ENCODE results near the gene NCDN.

Gene NCDN

DNA sequence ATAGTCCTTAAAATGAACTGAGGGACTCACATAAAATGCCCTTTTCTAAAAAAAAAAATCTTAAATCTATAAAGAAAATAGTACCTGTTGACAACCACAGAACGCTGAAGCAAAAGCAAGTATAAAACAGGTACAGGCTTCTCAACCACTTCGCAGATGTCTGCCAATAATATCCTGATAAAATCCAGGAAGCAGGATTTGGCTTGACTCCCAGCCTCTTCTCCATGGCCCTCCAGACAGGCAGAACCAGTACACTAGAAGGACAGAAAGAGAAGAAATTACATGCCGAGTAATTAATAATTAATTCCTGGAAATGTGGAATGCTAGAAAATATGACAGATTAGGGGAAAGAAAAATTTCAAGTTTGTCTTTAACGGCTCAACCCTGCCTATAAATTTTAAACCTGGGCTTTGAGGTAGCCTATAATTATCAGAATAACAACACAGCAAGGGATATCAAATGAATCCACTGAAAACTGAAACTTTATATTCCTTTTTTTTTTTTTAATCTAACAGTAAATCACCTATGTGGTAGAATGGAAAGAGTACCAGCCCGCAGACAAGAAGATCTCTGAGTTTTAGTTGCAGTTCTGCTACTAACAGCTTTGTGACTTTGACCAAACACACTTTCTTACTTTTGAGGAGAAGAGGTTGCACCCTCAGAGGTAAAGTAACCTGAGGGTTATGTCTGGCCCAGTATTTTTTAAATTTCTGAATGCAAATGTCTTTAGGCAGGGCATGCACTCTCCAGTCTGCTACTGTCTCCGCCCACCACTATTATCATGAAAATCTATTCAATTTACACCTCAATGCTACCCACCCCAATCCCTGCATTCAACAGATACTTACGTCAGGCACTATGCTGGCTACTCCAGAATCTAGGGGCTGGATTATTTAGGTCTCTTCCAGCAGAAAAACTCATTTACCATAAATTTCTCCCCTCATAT, 3.1 kb upstream of the NCDN start:
- peaks cover 40% of the 10 kb centered on the region for H3K4me1 ChIP-seq (ENCODE audit: control insufficient read depth, insufficient read depth, low read length)
- no peaks in the 10 kb centered on the region for H3K9me3 ChIP-seq (ENCODE audit: control insufficient read depth, insufficient read depth, low read length)
- H3K4me3 ChIP-seq (ENCODE audit: low read depth, low read length), result peak overlapping the region; percentile 83
- no peaks in the 10 kb centered on the region for H3K27me3 ChIP-seq (ENCODE audit: control insufficient read depth, insufficient read depth, low read length)
- peaks cover 44% of the 10 kb centered on the region for H3K36me3 ChIP-seq (ENCODE audit: control insufficient read depth, insufficient read depth, low read length)
- peak overlapping the region; percentile 52 for H3K9ac ChIP-seq (ENCODE audit: low read depth, low read length)
- H3K27ac ChIP-seq (ENCODE audit: low read depth, low read length), result peak overlapping the region; percentile 99

DNA sequence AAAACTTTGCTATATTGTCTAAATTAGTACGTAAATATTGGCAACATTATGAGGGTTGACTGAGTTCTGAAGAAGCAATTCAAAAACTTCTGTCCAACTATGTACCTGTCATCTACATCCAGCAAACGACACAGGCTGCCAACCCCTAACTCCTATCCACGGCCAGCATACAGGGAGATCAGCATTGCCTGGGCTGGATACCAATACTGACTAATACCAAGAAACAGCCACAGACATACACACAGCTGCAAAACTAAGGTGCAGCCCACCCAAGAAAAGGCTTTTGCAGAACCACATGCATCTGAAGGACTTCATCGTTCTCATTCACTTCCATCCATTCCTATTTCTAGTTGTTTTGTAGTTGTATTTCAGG, 2.4 kb upstream of the NCDN start:
- Histone ChIP-seq H3K27me3 (ENCODE audit: control insufficient read depth, insufficient read depth, low read length) (no peaks in the 10 kb centered on the region), H3K9me3 (ENCODE audit: control insufficient read depth, insufficient read depth, low read length) (no peaks in the 10 kb centered on the region), H3K4me3 (ENCODE audit: low read depth, low read length) (peak overlapping the region; percentile 83), H3K36me3 (ENCODE audit: control insufficient read depth, insufficient read depth, low read length) (peaks cover 40% of the 10 kb centered on the region), H3K9ac (ENCODE audit: low read depth, low read length) (no peak overlapping the region), H3K4me1 (ENCODE audit: control insufficient read depth, insufficient read depth, low read length) (peaks cover 40% of the 10 kb centered on the region), H3K27ac (ENCODE audit: low read depth, low read length) (peak overlapping the region; percentile 99)

DNA sequence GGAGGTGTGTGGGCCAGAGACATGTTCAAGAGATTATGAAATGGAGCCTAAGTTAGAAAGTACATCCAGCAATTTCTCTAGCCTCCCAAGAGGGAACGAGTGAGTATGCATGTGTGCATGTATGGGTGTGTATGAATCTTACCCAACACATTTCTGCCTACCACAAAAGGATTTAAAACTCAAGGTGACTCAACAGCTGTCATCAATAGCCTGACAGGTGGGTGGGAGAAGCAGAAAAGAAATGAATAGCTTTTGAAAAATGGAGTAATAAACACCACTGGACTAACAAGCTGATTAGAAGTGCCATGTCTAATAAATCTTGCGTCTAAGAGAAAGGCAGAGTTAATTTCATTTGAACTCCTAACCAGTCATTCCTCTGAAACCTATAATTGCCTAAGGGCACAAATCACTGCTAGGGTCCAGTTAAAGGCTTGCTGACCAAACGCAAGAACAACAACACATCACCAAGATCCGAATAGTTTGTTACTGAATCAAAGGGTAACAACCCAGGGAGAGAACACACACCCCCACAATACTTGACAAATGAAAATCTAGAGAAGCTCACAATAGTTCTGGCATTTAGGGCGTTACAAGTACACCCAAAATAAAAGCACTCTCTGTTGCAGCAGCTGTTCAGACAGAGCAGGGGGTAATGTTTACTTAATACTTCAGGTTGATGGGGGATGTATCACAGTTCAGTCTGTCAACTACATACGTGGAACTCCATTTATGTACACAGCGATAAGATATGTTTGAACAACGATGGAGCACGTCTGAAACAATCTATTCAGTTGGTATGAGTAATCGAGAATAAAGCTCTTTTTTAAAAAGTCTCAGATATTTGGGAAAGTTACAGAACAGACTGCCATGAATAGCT, 1.8 kb upstream of the NCDN start:
- peaks cover 40% of the 10 kb centered on the region for H3K4me1 ChIP-seq (ENCODE audit: control insufficient read depth, insufficient read depth, low read length)
- H3K27me3 ChIP-seq (ENCODE audit: control insufficient read depth, insufficient read depth, low read length), result no peaks in the 10 kb centered on the region
- H3K9ac ChIP-seq (ENCODE audit: low read depth, low read length), result no peak overlapping the region
- no peaks in the 10 kb centered on the region for H3K9me3 ChIP-seq (ENCODE audit: control insufficient read depth, insufficient read depth, low read length)
- peak overlapping the region; percentile 83 for H3K4me3 ChIP-seq (ENCODE audit: low read depth, low read length)
- peaks cover 40% of the 10 kb centered on the region for H3K36me3 ChIP-seq (ENCODE audit: control insufficient read depth, insufficient read depth, low read length)
- H3K27ac ChIP-seq (ENCODE audit: low read depth, low read length), result peak overlapping the region; percentile 99

DNA sequence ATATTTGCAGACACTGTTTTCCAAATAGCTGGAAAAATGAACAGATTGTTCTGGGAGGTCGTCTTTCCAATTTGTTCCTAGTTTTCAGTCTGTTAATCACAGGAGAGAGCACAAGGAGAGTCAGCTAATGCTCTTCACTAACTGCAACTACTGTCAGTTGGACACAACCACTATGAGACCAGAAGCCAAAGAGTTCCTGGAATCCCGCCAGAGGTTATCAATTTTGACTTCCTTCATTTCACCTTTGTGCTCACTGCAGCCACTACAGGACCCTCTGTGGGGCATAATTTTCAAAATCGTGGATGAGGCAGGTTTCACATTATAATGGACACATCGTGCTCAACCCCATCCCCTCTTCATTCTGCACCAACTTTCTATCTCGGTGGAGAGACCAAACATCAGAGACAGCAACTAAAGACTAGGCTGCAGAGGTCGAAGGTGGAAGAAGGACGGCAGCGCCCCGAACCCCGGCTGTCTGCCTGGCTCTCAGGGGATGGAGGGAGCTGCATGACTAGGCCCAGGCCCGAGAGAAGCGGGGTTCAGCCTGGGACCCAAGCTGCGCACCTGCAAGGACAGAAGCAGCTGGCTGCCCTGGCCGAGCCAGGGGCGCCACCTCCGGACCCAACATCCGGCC, 998 bp upstream of the NCDN start:
- H3K4me1 ChIP-seq (ENCODE audit: control insufficient read depth, insufficient read depth, low read length), result peaks cover 40% of the 10 kb centered on the region
- peak overlapping the region; percentile 99 for H3K27ac ChIP-seq (ENCODE audit: low read depth, low read length)
- peak overlapping the region; percentile 83 for H3K4me3 ChIP-seq (ENCODE audit: low read depth, low read length)
- H3K36me3 ChIP-seq (ENCODE audit: control insufficient read depth, insufficient read depth, low read length), result peaks cover 42% of the 10 kb centered on the region
- no peaks in the 10 kb centered on the region for H3K9me3 ChIP-seq (ENCODE audit: control insufficient read depth, insufficient read depth, low read length)
- H3K9ac ChIP-seq (ENCODE audit: low read depth, low read length), result peak overlapping the region; percentile 94
- H3K27me3 ChIP-seq (ENCODE audit: control insufficient read depth, insufficient read depth, low read length), result no peaks in the 10 kb centered on the region

DNA sequence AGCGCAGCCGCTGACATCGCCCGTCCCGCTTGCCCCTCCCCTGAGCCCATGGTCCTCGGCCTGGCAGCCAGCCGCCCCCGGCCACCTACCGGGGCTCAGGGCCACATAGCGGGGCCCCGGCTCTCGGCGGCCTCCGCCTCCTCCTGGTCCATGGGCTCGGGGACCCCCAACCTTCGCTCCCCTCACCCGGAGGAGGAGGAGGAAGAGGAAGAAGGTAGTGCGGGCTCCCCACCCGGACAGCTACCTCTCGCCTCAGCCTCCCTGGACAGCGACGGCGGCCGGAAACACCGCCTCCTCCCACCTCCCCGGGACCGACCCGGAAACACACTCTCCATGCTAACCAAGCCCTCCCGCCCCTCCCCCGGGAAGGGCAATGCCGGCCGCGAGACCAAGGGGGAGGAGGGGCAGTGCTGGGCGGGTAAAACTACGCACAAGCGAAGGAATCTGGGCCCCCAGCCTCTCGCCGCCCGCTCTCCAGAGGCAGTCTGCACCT, 435 bp upstream of the NCDN start, which contains the start of gene KIAA0319L:
Gene KIAA0319L, minus strand, starts transcription at position 286 of the 493 bp plus-strand sequence. CDS start 2,912 bp downstream, outside the sequence.
- Histone ChIP-seq H3K27ac (ENCODE audit: low read depth, low read length) (peak within 1 kb of the TSS; percentile 99), H3K27me3 (ENCODE audit: control insufficient read depth, insufficient read depth, low read length) (no peaks in the 10 kb centered on the region), H3K9ac (ENCODE audit: low read depth, low read length) (peak within 1 kb of the TSS; percentile 94), H3K36me3 (ENCODE audit: control insufficient read depth, insufficient read depth, low read length) (peaks cover 42% of the 10 kb centered on the region), H3K4me1 (ENCODE audit: control insufficient read depth, insufficient read depth, low read length) (peaks cover 40% of the 10 kb centered on the region), H3K9me3 (ENCODE audit: control insufficient read depth, insufficient read depth, low read length) (no peaks in the 10 kb centered on the region), H3K4me3 (ENCODE audit: low read depth, low read length) (peak within 1 kb of the TSS; percentile 83)

DNA sequence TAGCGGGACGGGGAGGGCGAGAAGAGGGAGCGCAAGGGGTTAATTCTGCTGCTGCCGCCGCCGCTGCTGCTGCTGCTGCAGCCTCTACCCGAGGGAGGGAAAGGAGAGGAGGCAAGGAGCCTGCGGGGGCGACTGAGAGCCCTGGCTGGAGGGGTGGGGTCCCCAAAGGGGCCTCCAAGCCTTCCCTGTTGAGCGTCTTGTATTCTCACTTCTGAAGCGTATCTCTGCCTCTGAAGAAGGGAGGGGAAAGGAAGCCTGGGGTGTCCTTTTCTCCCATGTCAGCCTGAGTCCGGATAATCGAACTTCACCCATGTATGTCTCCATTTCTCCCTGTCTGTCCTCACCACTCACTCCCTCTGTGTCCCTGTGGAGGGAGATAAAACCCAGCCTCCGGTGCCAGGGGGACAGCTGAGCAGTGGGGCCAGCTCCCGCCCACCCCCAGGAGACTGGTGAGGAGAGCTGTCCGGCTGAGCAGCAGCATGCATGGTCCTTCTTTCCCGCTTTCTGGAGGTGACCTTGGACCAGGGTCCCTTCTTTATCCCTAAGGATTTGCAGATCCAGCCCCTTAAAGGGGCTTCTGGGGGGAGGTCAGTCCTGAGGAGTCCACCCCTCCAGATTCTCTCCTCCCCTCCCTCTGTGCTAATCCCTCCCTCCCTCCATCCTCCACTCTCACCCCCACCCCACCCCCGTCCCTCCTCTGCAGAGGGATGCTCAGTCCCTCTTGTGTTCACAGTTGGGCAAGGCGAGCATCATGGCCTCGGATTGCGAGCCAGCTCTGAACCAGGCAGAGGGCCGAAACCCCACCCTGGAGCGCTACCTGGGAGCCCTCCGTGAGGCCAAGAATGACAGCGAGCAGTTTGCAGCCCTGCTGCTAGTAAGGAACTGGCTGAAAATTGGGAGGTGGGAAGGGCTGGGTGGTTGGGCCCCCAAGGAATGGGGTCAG, 1.0 kb downstream of the NCDN start:
- H3K27ac ChIP-seq (ENCODE audit: low read depth, low read length), result peak overlapping the region; percentile 99
- no peaks in the 10 kb centered on the region for H3K9me3 ChIP-seq (ENCODE audit: control insufficient read depth, insufficient read depth, low read length)

DNA sequence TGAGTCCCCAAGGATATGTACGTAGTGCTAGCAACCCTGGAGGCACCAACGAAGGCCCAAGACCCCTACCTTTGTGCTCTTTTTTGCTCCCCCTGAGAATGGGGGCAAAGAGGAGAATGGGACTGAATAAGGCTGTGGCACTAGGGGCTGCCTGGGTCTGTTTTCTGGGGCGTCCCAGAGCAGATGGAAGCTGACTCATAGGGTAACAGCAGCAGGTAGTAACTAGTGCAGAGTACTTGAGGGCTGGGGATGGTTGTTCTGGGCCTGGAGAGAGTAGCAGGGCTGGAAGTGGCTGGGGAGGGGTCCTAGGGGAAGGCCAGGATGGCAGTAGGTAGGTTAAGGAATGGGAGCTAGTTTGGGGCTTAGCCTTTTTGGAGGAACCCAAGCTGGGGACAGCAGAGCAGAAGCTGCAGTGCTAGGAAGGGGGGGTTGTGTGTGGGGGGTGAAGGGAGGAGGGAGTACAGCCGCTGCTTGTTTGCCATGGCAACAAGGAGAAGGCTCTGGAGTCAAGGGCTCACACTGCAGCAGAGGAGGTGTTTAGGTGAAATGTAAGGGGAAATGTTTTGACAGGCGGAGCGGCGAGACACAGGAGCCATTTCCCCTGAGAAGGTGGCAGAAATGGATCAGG, 1.8 kb downstream of the NCDN start:
- Histone ChIP-seq H3K4me3 (ENCODE audit: low read depth, low read length) (no peak overlapping the region), H3K9me3 (ENCODE audit: control insufficient read depth, insufficient read depth, low read length) (no peaks in the 10 kb centered on the region), H3K9ac (ENCODE audit: low read depth, low read length) (no peak overlapping the region), H3K4me1 (ENCODE audit: control insufficient read depth, insufficient read depth, low read length) (peaks cover 27% of the 10 kb centered on the region), H3K36me3 (ENCODE audit: control insufficient read depth, insufficient read depth, low read length) (peaks cover 46% of the 10 kb centered on the region), H3K27ac (ENCODE audit: low read depth, low read length) (no peak overlapping the region), H3K27me3 (ENCODE audit: control insufficient read depth, insufficient read depth, low read length) (no peaks in the 10 kb centered on the region)

More for the DNA sequence above, 1.0 kb downstream of the NCDN start:
- Histone ChIP-seq H3K4me3 (ENCODE audit: low read depth, low read length) (peak overlapping the region; percentile 83), H3K36me3 (ENCODE audit: control insufficient read depth, insufficient read depth, low read length) (peaks cover 42% of the 10 kb centered on the region), H3K27me3 (ENCODE audit: control insufficient read depth, insufficient read depth, low read length) (no peaks in the 10 kb centered on the region), H3K4me1 (ENCODE audit: control insufficient read depth, insufficient read depth, low read length) (peaks cover 35% of the 10 kb centered on the region), H3K9ac (ENCODE audit: low read depth, low read length) (peak overlapping the region; percentile 94; the same call in 1 of the 2 replicates)

DNA sequence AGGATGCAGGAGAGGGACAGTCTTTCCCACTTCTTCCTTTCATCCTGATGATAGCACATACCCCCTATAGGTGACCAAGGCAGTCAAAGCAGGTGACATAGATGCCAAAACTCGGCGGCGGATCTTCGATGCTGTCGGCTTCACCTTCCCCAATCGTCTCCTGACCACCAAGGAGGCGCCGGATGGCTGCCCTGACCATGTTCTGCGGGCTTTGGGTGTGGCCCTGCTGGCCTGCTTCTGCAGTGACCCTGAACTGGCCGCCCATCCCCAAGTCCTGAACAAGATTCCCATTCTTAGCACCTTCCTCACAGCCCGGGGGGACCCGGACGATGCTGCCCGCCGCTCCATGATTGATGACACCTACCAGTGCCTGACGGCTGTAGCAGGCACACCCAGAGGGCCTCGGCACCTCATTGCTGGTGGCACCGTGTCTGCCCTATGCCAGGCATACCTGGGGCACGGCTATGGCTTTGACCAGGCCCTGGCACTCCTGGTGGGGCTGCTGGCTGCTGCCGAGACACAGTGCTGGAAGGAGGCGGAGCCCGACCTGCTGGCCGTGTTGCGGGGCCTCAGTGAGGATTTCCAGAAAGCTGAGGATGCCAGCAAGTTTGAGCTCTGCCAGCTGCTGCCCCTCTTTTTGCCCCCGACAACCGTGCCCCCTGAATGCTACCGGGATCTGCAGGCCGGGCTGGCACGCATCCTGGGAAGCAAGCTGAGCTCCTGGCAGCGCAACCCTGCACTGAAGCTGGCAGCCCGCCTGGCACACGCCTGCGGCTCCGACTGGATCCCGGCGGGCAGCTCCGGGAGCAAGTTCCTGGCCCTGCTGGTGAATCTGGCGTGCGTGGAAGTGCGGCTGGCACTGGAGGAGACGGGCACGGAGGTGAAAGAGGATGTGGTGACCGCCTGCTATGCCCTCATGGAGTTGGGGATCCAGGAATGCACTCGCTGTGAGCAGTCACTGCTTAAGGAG, 2.9 kb downstream of the NCDN start:
- Histone ChIP-seq H3K27ac (ENCODE audit: low read depth, low read length) (no peak overlapping the region), H3K36me3 (ENCODE audit: control insufficient read depth, insufficient read depth, low read length) (peaks cover 53% of the 10 kb centered on the region), H3K4me1 (ENCODE audit: control insufficient read depth, insufficient read depth, low read length) (peaks cover 19% of the 10 kb centered on the region), H3K9ac (ENCODE audit: low read depth, low read length) (no peak overlapping the region), H3K9me3 (ENCODE audit: control insufficient read depth, insufficient read depth, low read length) (no peaks in the 10 kb centered on the region), H3K27me3 (ENCODE audit: control insufficient read depth, insufficient read depth, low read length) (no peaks in the 10 kb centered on the region), H3K4me3 (ENCODE audit: low read depth, low read length) (no peak overlapping the region)

Measured in HUES48 (cell line).